ENCODE data around the gene HOXC10.

Gene HOXC10

GRCh38 chr12:54024581-54025305, 39.8 kb downstream of the HOXC10 start:
- Histone ChIP-seq H3K27me3 (ENCODE audit: control insufficient read depth, low read length) (peaks cover 53% of the 10 kb centered on the region), H3K4me2 (ENCODE audit: low read length) (no peak overlapping the region), H3K27ac (ENCODE audit: low read depth, low read length) (no peak overlapping the region), H3F3A (ENCODE audit: control insufficient read depth, insufficient read depth) (0 out of 2 replicates have a peak, but pooled peaks cover 2% of the 10 kb centered on the region), H3K36me3 (ENCODE audit: control insufficient read depth, low read length) (no peaks in the 10 kb centered on the region), H4K20me1 (ENCODE audit: control insufficient read depth, insufficient read depth, low read depth, low read length) (no peaks in the 10 kb centered on the region), H3K4me1 (ENCODE audit: control insufficient read depth, low read length) (peaks cover 22% of the 10 kb centered on the region), H3K79me2 (ENCODE audit: control insufficient read depth, low read length) (no peaks in the 10 kb centered on the region), H3K4me3 (ENCODE audit: low read length) (no peak overlapping the region), H3K9me2 (replicated peaks; ENCODE audit: control insufficient read depth, low read length) (no peaks in the 10 kb centered on the region), H3K9me3 (ENCODE audit: control insufficient read depth, insufficient read depth, low read length) (no peaks in the 10 kb centered on the region)
- no peak for TF ChIP-seq CTCF (IDR thresholded peaks at IDR 0.05; ENCODE audit: low read depth, low read length, poor library complexity, severe bottlenecking)
- no peak for TF ChIP-seq EZH2phosphoT487 (IDR thresholded peaks at IDR 0.05; ENCODE audit: borderline replicate concordance, low read length)

- no peak overlapping the region for H3K4me3 ChIP-seq (ENCODE audit: low read length)
- no peaks in the 10 kb centered on the region for H4K20me1 ChIP-seq (ENCODE audit: control insufficient read depth, insufficient read depth, low read depth, low read length)
- peaks cover 22% of the 10 kb centered on the region for H3K4me1 ChIP-seq (ENCODE audit: control insufficient read depth, low read length)
- no peaks in the 10 kb centered on the region for H3K36me3 ChIP-seq (ENCODE audit: control insufficient read depth, low read length)
- H3K9me3 ChIP-seq (ENCODE audit: control insufficient read depth, insufficient read depth, low read length), result no peaks in the 10 kb centered on the region
- TF ChIP-seq CTCF (IDR thresholded peaks at IDR 0.05; ENCODE audit: low read depth, low read length, poor library complexity, severe bottlenecking) (no peak), EZH2phosphoT487 (IDR thresholded peaks at IDR 0.05; ENCODE audit: borderline replicate concordance, low read length) (no peak)
- H3K4me2 ChIP-seq (ENCODE audit: low read length), result no peak overlapping the region
- H3K27me3 ChIP-seq (ENCODE audit: control insufficient read depth, low read length), result peaks cover 61% of the 10 kb centered on the region
- H3K27ac ChIP-seq (ENCODE audit: low read depth, low read length), result no peak overlapping the region
- no peaks in the 10 kb centered on the region for H3K79me2 ChIP-seq (ENCODE audit: control insufficient read depth, low read length)
- 0 out of 2 replicates have a peak, but pooled peaks cover 2% of the 10 kb centered on the region for H3F3A ChIP-seq (ENCODE audit: control insufficient read depth, insufficient read depth)
- no peaks in the 10 kb centered on the region for H3K9me2 ChIP-seq (replicated peaks; ENCODE audit: control insufficient read depth, low read length)
Measured at GRCh38 chr12:54025499-54026405, 40.8 kb downstream of the HOXC10 start.

- H3K4me1 ChIP-seq (ENCODE audit: control insufficient read depth, low read length), result peaks cover 22% of the 10 kb centered on the region
- H4K20me1 ChIP-seq (ENCODE audit: control insufficient read depth, insufficient read depth, low read depth, low read length), result no peaks in the 10 kb centered on the region
- H3K4me3 ChIP-seq (ENCODE audit: low read length), result no peak overlapping the region
- no peak overlapping the region for H3K4me2 ChIP-seq (ENCODE audit: low read length)
- no peaks in the 10 kb centered on the region for H3K9me3 ChIP-seq (ENCODE audit: control insufficient read depth, insufficient read depth, low read length)
- no peaks in the 10 kb centered on the region for H3K9me2 ChIP-seq (replicated peaks; ENCODE audit: control insufficient read depth, low read length)
- H3K27me3 ChIP-seq (ENCODE audit: control insufficient read depth, low read length), result peaks cover 69% of the 10 kb centered on the region
- TF ChIP-seq CTCF (IDR thresholded peaks at IDR 0.05; ENCODE audit: low read depth, low read length, poor library complexity, severe bottlenecking) (no peak), EZH2phosphoT487 (IDR thresholded peaks at IDR 0.05; ENCODE audit: borderline replicate concordance, low read length) (no peak)
- no peak overlapping the region for H3K27ac ChIP-seq (ENCODE audit: low read depth, low read length)
- H3F3A ChIP-seq (ENCODE audit: control insufficient read depth, insufficient read depth), result 0 out of 2 replicates have a peak, but pooled peaks cover 2% of the 10 kb centered on the region
- no peaks in the 10 kb centered on the region for H3K79me2 ChIP-seq (ENCODE audit: control insufficient read depth, low read length)
- no peaks in the 10 kb centered on the region for H3K36me3 ChIP-seq (ENCODE audit: control insufficient read depth, low read length)
Measured at GRCh38 chr12:54026640-54027441, 41.9 kb downstream of the HOXC10 start.

Data from DOHH2 (cell line).